ENCODE data around the gene ACOX3.
A peak's percentile ranks its signal among the peaks of the same experiment; 100 is the strongest.

Gene ACOX3

GRCh38 chr4:8333726-8334460 is 106.6 kb downstream of the ACOX3 start:
- no peak for DNase-seq

- DNase-seq: no peak
These were observed 107.6 kb downstream of the ACOX3 start for GRCh38 chr4:8332891-8333331.

GRCh38 chr4:8332038-8332857 is 108.3 kb downstream of the ACOX3 start:
- DNase-seq: no peak

- DNase-seq: no peak
These were observed 109.0 kb downstream of the ACOX3 start for GRCh38 chr4:8331575-8331955.

GRCh38 chr4:8330821-8331574 is 109.5 kb downstream of the ACOX3 start:
- no peak for DNase-seq

GRCh38 chr4:8329859-8330761 is 110.4 kb downstream of the ACOX3 start:
- no peak for DNase-seq

- DNase-seq: no peak
These were observed 111.0 kb downstream of the ACOX3 start for GRCh38 chr4:8329560-8329858.

GRCh38 chr4:8328866-8329559 is 111.5 kb downstream of the ACOX3 start:
- no peak for DNase-seq

GRCh38 chr4:8328456-8328855 is 112.1 kb downstream of the ACOX3 start:
- DNase-seq: no peak

- DNase-seq: no peak
These were observed 114.3 kb downstream of the ACOX3 start for GRCh38 chr4:8326206-8326605.

- no peak for DNase-seq
These were observed 115.1 kb downstream of the ACOX3 start for GRCh38 chr4:8325291-8325973.

- no peak for DNase-seq
These were observed 115.8 kb downstream of the ACOX3 start for GRCh38 chr4:8324640-8325239.

- DNase-seq: peak in 1 of 2 donors; percentile 8
These were observed 116.5 kb downstream of the ACOX3 start for GRCh38 chr4:8323947-8324555.

- peak in 1 of 2 donors; percentile 4 for DNase-seq
These were observed 117.5 kb downstream of the ACOX3 start for GRCh38 chr4:8322794-8323704.

GRCh38 chr4:8321771-8322170 is 118.8 kb downstream of the ACOX3 start:
- no peak for DNase-seq

- DNase-seq: no peak
These were observed 119.3 kb downstream of the ACOX3 start for GRCh38 chr4:8321220-8321619.

GRCh38 chr4:8320386-8320750 is 120.2 kb downstream of the ACOX3 start:
- DNase-seq: no peak

- no peak for DNase-seq
These were observed 120.7 kb downstream of the ACOX3 start for GRCh38 chr4:8319731-8320385.

GRCh38 chr4:8319061-8319460 is 121.5 kb downstream of the ACOX3 start:
- DNase-seq: no peak
